ENCODE results near the gene SFN.
"Not testable (repeated sequence)": the region's sequence is repeated elsewhere in the genome, so short reads cannot be mapped to it uniquely, and the experiment has no call there.

The SFN gene
- total RNA-seq: 0.17 to 0.51 reads per million in 2 donors

DNA sequence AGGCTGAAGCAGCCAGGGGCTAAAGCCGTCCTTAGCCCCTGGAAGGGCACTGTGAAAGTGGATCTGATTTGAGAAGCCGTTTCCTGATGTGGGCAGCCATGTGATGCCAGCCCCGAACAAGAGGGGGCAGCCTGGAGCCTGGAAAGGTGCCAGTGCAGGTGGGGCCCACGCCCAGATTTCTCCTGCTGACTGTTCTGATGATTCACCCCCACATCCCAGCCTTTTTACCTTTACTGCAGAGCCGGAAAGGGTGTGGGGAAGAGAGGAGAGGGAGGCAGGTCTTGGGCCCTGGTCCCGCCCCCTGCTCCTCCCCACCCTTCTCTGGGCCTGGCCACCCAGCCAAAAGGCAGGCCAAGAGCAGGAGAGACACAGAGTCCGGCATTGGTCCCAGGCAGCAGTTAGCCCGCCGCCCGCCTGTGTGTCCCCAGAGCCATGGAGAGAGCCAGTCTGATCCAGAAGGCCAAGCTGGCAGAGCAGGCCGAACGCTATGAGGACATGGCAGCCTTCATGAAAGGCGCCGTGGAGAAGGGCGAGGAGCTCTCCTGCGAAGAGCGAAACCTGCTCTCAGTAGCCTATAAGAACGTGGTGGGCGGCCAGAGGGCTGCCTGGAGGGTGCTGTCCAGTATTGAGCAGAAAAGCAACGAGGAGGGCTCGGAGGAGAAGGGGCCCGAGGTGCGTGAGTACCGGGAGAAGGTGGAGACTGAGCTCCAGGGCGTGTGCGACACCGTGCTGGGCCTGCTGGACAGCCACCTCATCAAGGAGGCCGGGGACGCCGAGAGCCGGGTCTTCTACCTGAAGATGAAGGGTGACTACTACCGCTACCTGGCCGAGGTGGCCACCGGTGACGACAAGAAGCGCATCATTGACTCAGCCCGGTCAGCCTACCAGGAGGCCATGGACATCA, at the start of gene SFN:
Gene SFN, plus strand, starts transcription at position 369 of the 904 bp plus-strand sequence. Its CDS starts 64 bp downstream, at position 433.
- DNase-seq: no peak

DNA sequence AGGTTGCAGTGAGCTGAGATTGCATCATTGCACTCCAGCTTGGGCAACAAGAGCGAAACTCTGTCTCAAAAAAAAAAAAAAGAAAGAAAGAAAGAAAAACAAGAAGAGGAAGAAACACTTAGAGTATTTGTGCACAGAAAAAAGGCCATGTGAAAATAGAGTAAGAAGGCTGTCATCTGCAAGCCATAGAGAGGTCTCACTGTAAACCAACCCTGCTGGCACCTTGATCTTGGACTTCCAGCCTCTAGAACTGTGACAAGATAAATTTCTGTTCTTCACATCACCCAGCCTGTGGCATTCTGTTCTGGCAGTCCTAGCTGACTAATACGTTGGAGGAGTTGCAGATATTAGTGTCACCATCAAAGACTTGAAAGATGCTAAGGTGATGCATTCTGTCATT, 48.6 kb upstream of the SFN start:
- no peak for DNase-seq

DNA sequence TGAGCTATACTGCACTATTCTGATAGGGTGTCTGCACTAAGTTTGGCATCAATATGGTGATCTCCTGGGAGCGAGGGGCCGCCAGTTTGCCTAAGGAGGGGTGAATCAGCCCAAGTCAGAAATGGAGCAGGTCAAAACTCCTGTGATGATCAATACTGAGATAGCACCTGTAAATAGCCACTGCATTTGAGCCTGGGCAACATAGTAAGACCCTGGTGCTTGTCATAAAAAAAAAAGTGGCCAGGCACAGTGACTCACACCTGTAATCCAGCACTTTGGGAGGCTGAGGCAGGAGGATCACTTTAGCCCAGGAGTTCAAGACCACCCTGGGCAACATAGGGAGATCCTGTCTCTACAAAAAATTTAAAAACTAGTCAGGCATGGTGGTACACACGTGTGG, 48.1 kb upstream of the SFN start:
- DNase-seq: no peak

DNA sequence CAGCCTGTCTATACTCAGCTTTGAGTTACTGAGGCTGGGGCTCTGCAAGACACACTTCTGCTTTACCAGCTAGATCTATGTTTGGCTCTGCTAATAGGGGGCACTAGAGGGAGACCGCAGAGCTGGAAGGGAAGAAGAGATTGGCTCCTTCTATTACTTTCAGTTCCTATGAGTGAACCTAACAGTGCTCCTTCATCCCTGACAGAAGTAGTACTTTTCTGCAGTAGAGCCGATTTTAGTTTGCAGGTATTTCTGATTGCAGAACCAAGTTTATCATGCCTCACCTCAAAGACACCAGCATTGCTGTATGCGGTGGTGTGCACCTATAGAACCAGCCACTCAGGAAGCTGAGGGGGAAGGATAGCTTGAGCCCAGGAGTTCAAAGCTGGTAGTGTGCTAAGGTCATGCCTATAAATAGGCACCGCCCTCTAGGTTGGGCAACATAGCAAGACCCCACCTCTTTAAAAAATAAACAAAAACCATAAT, 42.1 kb upstream of the SFN start:
- DNase-seq: no peak

DNA sequence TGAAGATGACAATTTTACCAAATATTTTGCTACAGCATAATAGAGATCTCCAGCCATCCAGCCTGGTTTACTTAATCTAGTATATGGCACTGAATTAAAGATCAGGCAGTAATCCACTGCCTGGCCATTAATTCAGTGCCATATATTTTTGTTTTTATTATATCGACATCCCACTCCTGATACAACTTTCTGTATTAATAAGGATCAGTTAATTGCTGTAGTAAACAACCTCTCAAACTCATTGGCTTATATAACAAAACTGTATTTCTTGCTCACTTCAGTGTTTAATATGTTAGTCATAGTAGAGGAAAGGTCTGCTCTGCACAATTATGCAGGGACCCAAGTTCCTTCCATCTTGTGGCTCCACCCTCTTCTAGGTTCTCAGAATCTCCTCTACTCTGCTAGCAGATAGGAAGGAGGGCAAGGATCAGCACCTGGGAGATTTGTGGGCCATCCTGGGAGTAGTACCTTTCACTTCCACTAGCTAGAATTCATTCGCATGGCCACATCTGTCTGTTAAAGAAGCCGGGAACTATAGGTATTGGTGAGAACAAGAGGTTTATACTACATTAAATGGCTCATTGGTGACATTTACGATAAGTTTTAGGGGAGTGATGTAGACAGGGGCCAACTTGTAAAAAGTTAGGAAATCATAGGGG, 40.1 kb upstream of the SFN start:
- no peak for DNase-seq

DNA sequence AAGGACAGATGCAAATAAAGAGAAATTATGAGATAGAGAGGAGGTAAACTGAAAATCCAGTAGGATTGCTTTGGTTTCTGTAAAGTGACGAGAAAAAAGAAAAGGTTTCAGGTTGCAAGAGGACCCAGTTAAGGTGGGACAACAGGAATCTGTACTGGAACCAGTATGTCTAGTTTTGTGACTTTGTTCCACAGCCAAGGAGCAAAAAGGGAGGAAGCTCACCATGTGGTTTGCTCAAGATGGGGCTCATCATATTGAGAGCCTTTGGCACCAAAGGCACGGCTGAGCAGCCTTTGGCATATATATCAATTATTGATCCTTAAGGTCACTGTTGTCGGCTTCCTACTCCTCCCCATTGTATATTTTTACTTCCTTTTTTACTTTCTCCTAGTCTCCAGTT, 38.2 kb upstream of the SFN start:
- DNase-seq: no peak

DNA sequence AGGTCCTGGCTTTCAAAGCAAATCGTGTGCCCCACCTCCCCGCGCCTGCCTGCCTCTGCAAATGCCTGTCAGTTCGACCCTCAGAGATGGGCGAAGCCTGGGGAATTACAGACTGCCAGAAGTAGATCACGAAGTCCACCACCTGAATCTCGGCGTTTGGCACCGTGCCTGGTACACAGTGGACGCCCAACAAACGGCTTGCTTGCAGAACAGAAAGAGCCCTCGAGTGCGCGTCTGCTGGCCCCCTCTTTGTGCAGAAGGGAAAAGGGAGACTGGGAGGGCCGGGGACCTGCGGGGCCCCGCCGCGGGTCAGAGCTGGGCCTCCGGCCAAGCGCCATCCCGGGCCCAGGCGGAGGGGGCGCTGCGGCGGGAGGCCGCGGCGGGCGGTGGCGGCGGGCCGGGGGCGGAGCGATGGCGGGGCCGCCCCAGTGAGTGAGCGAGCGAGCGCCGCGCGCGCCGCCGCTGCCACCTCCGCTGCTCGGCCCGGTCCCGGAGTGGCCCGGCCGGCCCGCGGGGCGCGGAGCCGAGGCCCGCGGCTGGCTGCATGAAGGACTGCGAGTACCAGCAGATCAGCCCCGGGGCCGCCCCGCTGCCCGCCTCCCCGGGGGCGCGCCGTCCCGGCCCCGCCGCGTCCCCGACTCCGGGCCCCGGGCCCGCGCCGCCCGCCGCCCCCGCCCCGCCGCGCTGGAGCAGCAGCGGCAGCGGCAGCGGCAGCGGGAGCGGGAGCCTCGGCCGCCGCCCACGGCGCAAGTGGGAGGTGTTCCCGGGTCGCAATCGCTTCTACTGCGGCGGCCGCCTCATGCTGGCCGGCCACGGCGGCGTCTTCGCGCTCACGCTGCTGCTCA, 36.5 kb upstream of the SFN start, which contains the start of gene ZDHHC18:
Gene ZDHHC18, plus strand, starts transcription at position 428 of the 845 bp plus-strand sequence. Its CDS starts 117 bp downstream, at position 545.
- DNase-seq: peak; percentile 57

DNA sequence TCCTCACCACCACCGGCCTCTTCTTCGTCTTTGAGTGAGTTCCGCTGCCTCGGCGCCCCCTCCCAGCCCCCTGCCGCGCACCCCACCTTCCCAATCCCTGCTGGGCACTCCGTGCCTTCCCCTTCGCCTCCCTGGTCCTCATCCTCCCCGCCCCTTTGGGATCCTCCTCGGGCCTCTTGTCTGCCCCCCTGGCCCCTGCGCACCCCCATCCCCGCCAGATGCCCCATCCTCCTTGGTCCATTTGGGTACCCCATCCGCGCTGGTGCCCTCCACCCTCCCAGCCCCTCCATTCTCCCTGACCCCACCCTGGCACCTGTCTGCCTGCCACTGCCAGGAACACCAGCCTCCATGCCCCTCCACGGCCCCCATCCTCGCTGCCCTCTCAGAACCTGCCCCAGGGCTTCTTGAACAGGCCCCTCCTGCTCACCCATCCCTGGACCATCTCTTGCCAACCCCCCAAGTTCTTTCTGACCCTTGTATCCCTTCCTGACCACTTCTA, 35.8 kb upstream of the SFN start:
- no peak for DNase-seq

DNA sequence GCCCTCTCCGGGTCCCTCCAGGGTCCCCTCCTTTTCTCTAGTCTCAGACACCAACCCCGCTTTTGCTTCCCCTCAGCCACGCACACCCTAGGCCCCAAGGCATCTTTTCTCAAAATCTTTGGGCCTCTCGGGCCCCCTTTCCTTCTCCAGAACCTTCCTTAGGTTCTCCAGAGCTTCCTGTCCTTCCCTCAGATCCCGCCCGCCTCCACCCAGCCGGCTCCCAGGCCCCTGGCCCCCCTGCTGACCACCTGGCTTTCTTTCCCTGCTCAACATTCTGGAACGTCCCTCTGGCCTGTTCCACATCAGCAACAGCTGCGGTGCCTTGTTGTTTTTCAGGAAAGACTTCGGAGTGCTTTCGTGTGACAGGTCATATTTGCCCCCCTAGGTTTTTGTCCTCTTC, 35.3 kb upstream of the SFN start:
- no peak for DNase-seq

DNA sequence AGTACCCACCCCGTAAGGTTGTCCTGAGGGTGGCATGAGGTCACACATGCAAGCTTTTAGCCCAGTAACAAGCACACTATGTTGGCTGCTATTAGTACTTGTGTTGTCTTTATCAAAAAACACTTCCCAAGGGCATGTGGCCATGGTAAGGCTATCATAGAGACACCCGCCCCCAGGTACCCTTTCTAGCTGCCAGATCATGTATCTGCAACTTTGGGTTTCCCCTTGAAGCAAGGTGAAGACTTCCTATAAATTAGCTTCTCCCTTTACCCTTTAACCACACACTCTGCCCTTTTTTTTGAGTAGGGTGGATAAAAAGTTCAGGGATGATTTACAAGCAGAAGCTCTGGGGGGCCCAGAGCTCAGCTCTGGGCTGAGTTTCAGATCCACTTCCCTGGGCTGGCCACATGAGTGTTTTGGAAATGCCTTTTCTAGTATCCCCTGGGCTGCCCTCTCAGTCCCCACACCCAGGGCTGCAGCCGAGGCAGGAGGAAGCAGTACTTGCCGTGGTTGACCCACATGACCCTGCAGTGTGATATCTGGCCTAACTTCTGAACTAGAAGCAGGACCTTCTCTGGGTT, 34.4 kb upstream of the SFN start:
- no peak for DNase-seq

DNA sequence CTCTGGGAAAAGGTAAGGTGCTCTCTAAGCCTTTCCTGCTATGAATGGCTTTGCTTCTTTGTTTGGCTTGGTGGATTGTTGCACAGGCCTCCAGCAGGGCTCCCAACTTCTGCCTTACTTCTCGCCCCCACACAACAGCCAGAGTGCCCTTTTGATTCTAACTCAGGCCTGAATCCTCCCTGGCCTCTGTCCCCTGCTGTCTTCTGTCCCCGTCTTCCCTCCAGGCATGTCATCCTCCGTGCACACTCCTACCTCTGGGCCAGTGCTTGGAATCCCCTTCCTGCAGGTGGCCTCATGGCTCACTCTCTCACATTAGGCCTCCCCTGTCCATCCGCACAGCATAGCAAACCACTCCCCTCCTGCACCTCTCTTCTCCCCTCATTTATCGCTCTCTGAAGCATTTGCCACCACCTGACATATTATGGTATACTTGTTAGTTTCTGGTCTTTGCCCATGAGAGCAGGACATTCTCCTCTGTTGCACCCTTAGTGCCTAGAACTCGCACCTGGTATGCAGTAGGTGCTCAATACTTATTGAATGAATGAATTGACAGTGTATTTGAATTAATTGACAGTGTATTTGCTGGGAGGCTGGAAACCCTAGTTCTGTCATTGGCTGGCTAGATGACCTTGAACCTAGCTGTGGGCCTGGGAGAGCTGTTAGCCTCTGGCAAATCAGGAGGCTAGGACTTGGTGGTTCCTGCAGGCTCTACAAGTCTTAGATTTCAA, 33.6 kb upstream of the SFN start:
- DNase-seq: no peak

DNA sequence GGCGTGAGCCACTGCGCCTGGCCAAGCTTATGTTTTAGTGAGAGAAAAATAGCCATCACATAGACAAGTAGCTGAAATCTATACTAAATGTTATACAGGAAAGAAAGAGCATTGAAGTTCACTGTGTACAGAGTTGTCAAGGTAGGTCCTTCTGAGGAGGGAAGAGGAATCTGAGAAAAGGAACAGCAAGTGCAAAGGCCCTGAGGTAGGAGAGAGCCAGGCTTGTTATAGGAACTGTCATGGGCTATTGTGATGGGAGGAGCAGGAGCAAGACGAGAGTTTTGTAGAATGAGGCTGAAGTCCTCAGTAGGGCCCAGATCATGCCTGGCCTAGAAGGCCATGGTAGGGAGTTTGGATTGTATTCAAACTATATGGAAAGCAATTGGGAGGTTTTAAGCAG, 31.9 kb upstream of the SFN start:
- no peak for DNase-seq

DNA sequence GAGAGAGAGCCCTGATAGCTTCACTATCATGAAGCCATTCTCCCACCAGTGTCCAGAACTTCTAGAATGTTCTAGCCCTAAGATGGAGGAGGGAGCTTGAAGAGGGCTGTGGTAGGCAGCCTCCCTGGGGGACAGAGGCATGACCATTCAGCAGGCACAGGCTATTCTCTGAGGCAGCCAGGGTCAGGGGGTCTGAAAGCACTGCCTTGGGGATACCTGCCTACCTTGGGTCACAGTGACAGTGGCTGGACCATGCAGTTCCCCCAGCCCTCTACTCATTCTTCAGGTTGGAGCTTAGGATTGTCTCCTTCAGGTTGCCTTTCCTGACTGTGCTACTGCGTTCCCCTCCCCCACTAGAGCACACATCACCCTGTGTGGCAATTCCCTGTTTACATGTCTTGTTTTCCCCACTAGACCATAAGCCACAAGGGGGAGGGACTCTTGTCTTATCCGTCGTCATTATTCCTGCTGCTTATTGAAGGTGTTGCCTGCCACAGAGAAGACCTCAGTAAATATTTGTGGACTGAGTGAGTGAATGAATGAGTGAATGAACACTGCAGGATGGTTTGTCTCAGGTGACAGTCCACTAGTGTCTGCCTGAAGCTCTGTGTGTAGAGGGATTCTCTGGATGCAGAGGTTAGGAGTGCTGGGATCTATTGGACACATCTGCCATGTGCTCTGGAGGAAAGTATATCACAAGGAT, 31.3 kb upstream of the SFN start:
- DNase-seq: no peak

DNA sequence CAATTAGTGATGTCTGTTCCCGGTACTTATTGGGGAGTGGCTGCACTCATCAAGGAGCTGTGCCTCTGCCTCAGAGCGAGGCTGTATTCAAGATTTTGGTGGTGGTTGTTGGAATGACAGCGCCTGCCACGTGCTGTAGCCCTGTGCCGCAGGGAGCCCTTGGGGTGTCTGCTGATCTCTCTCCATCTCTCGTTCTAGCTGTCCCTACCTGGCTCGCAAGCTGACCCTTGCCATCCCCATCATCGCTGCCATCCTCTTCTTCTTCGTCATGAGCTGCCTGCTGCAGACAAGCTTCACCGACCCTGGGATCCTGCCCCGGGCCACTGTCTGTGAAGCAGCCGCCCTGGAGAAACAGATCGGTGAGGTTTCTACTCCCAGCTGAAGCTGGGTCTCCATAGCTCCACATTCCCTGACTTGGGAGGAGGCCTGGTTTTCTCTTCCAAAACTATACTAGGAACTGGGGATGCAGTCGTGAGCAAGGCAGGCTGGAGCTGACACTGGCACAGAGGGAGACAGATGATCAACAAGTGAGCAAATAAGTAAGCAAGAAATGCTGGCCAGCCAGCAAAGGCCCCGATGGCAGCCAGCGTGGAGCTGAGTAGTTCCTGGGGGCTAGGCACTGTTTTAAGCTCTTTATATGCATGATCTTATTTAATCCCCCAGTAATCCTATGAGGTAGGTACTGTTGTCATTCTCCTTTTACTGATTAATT, 30.5 kb upstream of the SFN start:
- DNase-seq: no peak

DNA sequence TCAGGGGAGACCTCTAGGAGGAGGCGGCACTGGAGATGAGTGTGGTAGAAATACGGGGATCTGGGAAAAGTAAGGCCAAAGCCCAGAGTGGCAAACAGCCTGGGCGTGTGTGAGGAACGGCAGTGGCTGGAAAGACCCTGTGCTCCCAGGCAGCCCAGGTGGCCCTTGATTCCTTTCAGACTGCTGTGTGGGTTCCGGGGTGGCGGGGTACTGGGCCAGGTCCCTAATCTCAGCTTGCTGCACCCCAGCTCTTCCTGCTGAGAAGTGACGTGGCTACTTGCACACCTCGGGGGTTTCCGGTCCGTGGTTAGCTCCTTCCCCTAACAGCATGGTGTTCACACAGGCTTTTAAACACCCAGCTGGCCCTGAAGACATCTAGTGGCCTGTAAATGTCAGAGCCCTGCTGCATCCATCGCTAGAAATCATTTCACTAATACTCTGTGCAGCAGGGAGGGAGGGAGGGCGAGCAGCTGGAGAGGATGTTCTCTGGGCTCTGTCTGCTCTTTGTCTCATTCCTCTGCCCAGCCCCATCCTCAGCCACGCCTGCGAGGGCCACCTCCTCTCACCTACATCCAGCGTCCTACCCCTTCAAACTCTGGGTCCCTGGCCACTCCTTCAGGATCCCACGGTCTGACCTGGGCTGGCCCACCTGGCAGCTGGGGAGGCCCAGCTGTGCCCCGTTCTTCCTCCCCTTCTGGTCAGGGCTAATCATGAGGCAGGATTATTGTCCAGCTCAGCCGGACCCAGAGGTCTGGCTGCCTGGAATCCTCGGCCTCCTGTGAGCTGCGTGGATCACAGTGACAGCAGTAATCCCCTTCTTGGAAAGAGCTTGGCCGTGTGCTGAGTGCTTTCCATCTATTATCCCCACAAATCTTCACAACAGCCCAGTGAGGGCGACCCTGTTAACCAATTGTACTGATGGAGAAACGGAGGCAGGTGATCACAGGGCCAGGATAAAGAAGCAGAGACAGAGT, 29.2 kb upstream of the SFN start:
- peak; percentile 49 for DNase-seq

DNA sequence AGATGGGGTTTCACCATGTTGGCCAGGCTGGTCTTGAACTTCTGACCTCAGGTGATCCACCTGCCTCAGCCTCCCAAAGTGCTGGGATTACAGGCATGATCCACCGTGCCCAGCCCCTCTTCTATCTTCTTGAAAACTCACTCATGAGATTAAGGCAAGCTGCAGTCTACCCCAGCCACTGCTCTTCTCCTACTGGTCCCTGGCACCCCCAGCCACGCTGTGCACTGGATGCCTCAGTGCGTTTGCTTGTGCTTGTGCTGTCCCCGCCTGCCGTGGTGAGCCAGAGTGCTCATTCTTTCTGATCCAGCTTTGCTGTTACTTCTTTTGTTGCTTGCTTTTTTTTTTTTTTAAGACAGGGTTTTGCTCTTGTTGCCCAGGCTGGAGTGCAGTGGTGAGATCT, 25.3 kb upstream of the SFN start:
- not testable (repeated sequence) for DNase-seq

DNA sequence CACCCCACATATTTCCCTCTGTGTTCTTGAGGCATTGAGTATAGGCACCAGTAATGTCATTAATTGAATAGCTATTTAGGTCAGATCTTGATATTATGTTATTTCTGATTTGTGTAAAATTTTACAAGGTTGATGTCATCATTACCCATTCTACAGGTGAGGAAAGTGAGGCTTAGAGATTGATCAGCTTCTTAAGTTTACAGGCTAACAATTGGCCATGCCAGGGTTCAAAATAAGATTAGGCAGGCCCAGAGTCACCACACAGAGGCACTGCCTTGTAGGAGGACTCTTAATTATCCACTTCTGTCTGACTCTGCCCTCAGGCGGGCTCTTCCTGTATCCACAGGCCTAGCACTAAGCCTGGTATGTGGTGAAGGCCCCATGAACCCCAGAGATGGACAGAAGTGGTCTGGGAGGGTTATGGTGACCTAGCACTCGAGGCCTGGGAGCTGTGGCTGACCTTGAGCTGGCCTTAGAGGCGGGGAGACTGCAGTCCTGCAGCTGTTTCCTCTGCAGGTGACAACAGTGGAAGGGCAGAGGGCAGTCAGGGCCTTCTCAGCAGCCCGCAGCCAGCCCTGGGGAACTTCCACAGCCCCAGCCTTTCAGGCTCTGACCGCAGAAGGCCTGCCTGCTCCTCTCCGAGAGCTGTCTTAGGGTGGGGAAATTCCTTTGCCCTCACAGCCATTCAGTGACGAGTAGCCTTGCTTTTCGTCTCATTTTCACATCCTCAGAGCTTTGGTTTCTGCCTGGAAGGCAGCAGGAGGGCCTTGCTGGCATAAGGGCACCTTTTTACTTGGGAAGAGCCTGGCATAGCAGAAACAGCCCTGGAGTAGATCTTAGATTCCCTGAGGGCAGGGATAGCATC, 24.2 kb upstream of the SFN start:
- peak; percentile 21 for DNase-seq

DNA sequence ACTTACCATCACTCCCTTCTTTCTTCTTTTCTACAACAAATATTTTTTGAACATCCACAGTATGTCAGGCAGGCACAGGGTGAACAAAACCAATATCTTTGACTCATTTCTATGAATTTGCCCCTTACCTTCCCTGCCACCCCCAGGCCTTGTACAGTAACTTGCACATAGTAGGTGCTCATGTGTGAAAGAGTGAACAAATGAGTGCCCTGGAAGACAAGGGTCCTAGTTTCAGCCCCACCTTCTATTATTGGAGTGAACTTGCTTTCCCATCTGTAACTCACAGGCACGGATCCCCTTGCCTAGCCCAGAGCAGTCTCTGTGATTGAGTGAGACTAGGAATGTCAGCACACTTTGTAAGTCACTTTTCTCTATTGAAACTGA, 23.6 kb upstream of the SFN start:
- no peak for DNase-seq
